Hematopoietic multipotent progenitor cell treated with erythropoietin and hydrocortisone succinate and interleukin-3 and kit ligand, for 8 days (in vitro differentiated cells): Measurements from ENCODE around the gene SPECC1L.

Source experiments
- DNase-seq: peaks from one replicate; pipeline ENCODE4 v3.0.0-alpha.2; 2015

The SPECC1L gene

GRCh38 chr22:24363243-24363642 lies 92.6 kb downstream of the SPECC1L start:
- DNase-seq = no peak

- DNase-seq = no peak
Observed at GRCh38 chr22:24366701-24367100, 96.1 kb downstream of the SPECC1L start.

DNA sequence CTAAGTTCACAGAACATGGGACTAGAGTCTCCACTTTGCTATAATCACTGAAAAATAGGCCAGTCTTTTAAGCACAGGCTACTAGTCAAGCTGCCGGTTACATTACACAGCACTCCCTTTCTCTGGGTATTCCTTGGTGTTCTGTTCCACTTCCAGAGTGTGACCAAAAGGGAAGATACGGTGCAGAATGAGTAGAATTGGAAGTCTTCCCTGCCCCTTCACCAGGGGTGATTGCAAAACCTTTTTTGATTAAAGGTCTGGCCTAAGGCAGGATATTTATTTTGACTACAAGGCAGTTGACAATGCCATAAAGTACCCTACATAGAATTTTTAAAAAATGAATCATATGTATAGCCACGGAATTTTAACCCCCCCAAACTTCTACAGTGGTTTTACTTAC lies 97.2 kb downstream of the SPECC1L start:
- no peak for DNase-seq

DNA sequence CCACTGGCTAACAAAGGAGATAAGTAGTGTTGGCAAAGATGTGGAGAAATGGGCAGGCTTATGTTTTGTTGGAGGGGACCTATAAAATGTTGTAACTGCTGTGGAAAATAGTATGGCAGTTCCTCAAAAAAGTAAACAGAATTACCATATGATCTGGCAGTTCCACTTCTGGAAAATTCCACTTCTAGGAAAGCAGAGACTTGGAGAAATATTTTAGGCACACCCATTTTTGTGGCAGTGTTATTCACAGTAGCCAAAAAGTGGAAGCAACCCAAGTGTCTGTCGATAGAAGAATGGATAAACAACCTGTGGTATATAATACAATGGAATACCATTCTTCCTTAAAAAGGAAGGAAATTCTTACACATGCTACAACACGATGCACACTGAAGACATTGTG lies 99.8 kb downstream of the SPECC1L start:
- DNase-seq = no peak

- DNase-seq = no peak
Observed at GRCh38 chr22:24376002-24376401, 105.4 kb downstream of the SPECC1L start.

DNA sequence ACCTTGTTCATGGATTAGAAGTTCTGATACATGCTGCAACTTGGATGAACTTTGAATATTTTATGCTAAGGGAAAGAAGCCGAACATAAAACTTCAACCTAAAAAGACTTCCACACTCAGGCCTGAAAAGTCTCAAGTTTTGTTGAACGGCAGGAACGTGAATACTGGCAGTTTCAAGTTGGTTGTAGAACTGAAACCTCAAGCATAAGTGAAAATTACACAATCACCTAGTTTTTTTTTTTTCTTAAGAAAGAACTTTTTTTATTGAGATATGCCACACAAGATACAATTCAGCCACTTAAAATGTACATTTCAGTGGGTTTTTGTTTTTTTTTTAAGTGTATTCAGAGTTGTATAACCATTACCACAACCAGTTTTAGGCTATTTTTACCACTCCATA lies 106.0 kb downstream of the SPECC1L start:
- DNase-seq = no peak

DNA sequence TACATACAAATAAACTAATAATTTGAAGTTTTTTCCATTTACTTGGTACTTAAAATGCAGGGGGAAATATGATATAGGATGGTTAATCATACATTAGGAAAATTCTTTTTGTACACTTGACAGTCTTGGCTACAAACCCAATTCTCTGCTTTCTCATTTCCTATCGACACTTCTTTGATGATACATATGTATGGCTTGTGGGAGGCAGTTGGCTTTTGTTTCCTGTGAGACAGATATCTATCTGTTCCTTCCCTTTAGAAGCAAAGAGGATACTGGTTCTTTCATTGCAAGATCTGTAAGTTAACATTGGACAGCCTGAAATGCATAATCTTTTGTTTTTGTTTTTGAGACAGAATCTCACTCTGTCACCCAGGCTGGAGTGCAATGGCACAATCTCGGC lies 108.9 kb downstream of the SPECC1L start:
- peak; percentile 44 for DNase-seq

GRCh38 chr22:24380220-24380904 lies 109.7 kb downstream of the SPECC1L start:
- no peak for DNase-seq

- peak; percentile 18 for DNase-seq
Observed at GRCh38 chr22:24380905-24381230, 110.2 kb downstream of the SPECC1L start.

DNA sequence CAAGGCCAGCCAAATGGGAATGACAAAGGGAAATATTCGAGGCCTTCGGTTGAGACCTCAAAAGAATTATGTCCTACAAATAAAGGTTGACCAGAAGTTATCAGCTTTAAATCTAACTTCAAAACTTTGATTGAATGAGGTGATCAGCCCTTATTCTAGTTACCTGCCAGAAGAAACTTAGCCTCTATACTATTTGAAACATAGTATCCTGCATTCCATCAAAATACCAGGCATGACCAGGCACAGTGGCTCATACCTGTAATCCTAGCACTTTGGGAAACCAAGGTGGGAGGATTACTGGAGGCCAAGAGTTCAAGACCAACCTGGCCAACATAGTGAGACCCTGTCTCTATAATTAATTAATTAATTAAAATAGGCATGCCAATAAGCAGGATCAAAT lies 112.4 kb downstream of the SPECC1L start:
- no peak for DNase-seq

GRCh38 chr22:24384131-24384530 lies 113.5 kb downstream of the SPECC1L start:
- DNase-seq = no peak

DNA sequence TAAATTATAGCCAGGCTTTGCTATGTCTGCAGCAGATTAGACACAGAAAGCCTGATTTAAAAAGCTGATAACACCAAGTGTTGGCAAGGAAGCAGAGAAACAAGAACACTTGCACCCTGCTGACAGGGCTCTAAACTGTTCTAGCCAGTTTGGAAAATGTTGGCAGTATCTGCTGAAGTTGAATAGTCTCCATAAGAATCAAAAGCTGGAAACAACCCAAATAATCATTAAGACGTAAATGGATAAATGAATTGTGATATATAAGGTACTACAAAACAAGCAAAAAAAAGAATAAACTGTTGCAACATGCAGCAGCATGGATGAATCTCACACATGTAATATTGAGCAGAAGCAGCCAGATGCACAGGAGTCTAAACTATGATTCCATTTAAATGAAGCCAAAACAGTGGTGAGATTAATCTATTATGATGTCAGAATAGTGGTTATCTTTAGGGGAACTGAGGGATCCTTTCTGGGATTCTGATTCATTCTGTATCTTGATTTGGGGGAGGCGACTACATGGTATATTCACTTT lies 116.4 kb downstream of the SPECC1L start:
- no peak for DNase-seq

DNA sequence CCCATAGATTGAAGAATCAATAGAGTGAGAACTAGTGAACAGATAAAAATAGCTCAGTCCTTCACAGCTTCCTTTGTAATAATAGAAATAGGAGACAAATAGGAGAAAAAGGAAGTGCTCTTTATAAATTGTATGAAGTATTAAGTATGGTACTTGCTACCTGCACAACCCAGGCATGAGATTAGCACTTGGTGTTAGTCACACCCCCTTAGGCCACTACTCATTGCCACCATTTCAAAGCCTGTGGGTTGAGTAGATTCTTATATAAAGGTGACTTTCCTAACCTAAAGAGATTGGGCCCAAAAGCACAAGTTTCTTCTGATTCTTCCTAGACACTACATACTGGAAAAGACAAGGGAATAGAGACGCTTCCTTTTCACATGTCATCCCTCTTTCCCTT lies 119.0 kb downstream of the SPECC1L start:
- DNase-seq = no peak

- no peak for DNase-seq
Observed at GRCh38 chr22:24390156-24390555, 119.5 kb downstream of the SPECC1L start.

DNA sequence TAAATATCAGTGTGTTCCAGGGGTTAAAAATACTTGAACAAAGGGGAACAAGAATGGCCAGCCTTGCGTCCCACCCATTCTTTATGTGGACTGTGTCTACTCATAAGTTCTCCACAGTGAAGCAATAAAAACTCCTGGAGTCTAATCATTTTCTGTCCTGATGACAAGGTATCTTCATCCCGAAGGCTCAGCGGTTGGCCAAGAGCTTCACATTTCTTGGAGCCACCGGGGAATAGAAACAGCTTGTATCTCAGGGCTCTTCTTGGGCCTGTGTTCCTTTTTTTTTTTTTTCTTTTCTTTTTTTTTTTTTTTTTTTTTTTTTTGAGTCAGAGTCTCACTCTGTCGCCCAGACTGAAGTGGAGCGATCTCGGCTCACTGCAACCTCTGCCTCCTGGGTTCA lies 119.9 kb downstream of the SPECC1L start:
- DNase-seq = no peak

DNA sequence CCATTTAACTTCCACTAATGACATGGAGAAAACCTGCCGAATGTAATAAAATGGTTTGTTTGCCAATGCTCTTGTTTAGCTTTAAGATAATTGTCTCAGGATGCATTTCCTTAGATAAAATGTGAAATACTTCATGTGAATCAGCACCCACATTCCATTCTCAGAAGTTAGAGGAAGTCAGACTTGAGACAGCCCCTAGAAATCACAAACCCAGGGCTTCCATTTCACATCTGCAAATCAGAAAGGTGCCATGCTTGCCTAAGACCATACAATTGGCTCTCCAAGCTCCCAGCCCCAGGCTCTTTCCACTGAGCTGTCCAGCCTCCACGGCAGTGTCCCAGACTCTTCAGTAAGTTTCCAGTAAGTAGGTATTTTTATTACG lies 121.2 kb downstream of the SPECC1L start:
- peak; percentile 23 for DNase-seq

DNA sequence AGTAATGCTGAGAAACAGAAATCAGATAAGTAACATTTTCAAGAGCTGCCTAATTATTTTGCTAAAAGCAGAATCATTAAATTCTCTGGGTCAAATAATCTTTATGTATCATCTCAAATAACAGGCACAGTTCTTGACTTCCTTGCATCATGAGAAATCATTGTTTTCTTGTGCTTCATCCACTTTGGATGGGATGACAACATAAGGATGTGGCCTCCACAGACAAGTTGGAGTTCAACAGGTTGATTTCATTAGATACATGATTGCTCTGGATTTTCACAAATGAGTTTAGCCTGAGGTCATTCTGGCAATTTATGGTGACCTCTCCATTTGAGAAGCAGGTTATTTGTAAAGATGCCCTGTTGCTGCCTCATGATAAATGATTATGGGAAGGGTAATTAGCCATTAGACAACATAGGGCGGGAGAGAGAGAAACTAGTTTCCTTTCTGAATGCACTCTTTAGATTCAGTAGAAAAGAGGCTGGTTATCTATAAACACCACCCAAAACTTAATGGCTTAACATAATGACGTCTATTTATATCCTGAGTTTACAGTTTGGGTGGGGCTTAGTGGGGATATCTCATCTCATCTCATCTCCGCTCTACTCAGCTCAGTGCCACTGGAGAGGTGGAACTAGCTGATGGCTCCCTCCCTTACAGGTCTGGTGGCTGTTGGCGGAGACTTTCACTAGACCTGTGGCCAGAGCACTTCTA lies 121.7 kb downstream of the SPECC1L start:
- peak; percentile 69 for DNase-seq

DNA sequence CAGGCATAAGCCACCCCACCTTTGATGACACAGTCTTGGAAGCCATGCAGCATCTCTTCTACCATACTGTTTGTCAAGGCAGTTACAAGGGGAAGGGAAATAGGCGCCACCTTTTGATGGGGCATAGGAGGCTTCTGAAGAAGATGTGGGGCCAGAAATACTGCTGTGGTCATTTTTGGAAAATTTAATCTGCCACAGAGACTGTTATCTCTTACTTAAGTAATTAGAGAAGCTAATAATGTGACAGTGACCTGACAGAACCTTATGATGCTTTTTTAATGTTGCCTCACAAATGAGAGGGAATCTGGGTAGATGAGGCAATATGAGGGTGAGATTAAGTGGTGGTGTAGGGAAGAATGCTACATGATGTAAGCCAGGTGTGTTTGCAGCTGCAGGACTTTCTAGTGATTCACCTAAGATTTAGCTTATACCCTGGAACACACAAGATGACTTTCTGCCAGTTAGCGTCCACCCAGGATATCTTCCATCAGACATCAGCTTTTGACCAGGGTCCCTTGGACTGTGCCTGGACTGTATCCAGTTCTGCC lies 122.5 kb downstream of the SPECC1L start:
- DNase-seq = no peak

GRCh38 chr22:24393848-24394247 lies 123.2 kb downstream of the SPECC1L start:
- no peak for DNase-seq

DNA sequence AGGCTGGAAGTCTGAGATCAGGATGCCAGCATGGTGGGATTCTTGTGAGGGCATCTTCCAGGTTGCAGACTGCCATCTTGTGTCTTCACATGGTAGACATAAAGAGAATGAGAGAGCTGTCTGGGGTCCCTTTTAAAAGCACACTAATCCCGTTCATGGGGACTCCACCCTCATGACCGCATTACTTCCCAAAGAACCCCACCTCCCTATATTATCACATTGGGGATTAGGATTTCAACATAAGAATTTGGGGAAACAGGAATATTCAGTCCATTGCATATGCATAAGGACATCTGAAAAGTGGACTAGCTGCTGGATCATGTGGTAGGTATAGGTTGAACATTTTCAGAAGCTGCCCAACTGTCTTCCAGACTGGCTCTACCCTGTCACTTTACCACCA lies 123.6 kb downstream of the SPECC1L start:
- DNase-seq = no peak

GRCh38 chr22:24398409-24398808 lies 127.8 kb downstream of the SPECC1L start:
- no peak for DNase-seq

GRCh38 chr22:24400034-24400725 lies 129.5 kb downstream of the SPECC1L start:
- DNase-seq = no peak

GRCh38 chr22:24400726-24401596 lies 130.3 kb downstream of the SPECC1L start:
- DNase-seq = no peak
